Activated T-helper 1 cell treated with anti-CD3 and anti-CD28 coated beads, Interleukin-12 subunit alpha, Interleukin-12 subunit beta, Interleukin-2, Interleukin-4 antibody, amounts not matched to agents 30 ng/mL and 10 ng/mL and 1 ng/mL, durations not matched to agents 14 hours and 24 hours and 36 hours (primary cell): ENCODE data around the gene MRPL37. TPM values are rescaled to one million over a fixed set of nuclear protein-coding genes. Genes with fewer than 3 reads are reported as not detected.

Experiments
- DNase-seq: peaks from one replicate; pipeline ENCODE4 v3.0.0; 2021; ENCODE audit warnings: low spot score
- H3K27ac Mint-ChIP-seq: one replicate; pipeline ENCODE4 v1.8.0; 2021; ENCODE audit warnings: mild to moderate bottlenecking, mixed read lengths
- H3K27me3 Mint-ChIP-seq: one replicate; pipeline ENCODE4 v1.8.0; 2022; ENCODE audit warnings: mild to moderate bottlenecking, moderate library complexity, mixed read lengths; ENCODE audit not compliant: insufficient read depth
- H3K36me3 Mint-ChIP-seq: one replicate; pipeline ENCODE4 v1.8.0; 2021; ENCODE audit warnings: low read depth, mixed read lengths
- H3K4me1 Mint-ChIP-seq: one replicate; pipeline ENCODE4 v1.8.0; 2021; ENCODE audit warnings: low read depth, mixed read lengths
- H3K4me3 Mint-ChIP-seq: one replicate; pipeline ENCODE4 v1.8.0; 2021; ENCODE audit warnings: mild to moderate bottlenecking, moderate library complexity, mixed read lengths
- H3K9me3 Mint-ChIP-seq: one replicate; pipeline ENCODE4 v1.8.0; 2021; ENCODE audit warnings: mixed read lengths
- intact Hi-C: fragments of 100-400 bp; cut with micrococcal nuclease; formaldehyde crosslinking; loops from one replicate; pipeline ENCODE4 v1.15.1; 2024
- total RNA-seq: library from RNA; stranded (reverse); gene quantifications from 2 replicates; pipeline ENCODE4 v1.2.3, GENCODE V29; 2022

The MRPL37 gene
- total RNA-seq, 1 donor from 2014 or later: 145 TPM

- Mint-ChIP-seq H3K9me3 (no peaks in the 10 kb centered on the region), H3K4me1 (no peaks in the 10 kb centered on the region), H3K27me3 (no peaks in the 10 kb centered on the region), H3K36me3 (peaks cover 30% of the 10 kb centered on the region), H3K4me3 (no peak overlapping the region), H3K27ac (no peak overlapping the region)
- intact Hi-C loops: no loop called here
- DNase-seq: no peak
Measured at GRCh38 chr1:54241364-54241763, 41.4 kb downstream of the MRPL37 start.

- no peaks in the 10 kb centered on the region for H3K4me1 Mint-ChIP-seq
- intact Hi-C loops: no loop called here
- no peak overlapping the region for H3K27ac Mint-ChIP-seq
- peaks cover 16% of the 10 kb centered on the region for H3K36me3 Mint-ChIP-seq
- no peak for DNase-seq
- no peaks in the 10 kb centered on the region for H3K27me3 Mint-ChIP-seq
- H3K4me3 Mint-ChIP-seq: no peak overlapping the region
- no peaks in the 10 kb centered on the region for H3K9me3 Mint-ChIP-seq
Measured at GRCh38 chr1:54243022-54243421, 43.1 kb downstream of the MRPL37 start.

- H3K27me3 Mint-ChIP-seq: no peaks in the 10 kb centered on the region
- H3K4me3 Mint-ChIP-seq: no peak overlapping the region
- H3K36me3 Mint-ChIP-seq: peaks cover 15% of the 10 kb centered on the region
- DNase-seq: no peak
- no peaks in the 10 kb centered on the region for H3K4me1 Mint-ChIP-seq
- intact Hi-C loops: no loop called here
- H3K27ac Mint-ChIP-seq: peak overlapping the region; percentile 40
- no peaks in the 10 kb centered on the region for H3K9me3 Mint-ChIP-seq
Measured at GRCh38 chr1:54244655-54245054, 44.7 kb downstream of the MRPL37 start.

- peaks cover 20% of the 10 kb centered on the region for H3K36me3 Mint-ChIP-seq
- H3K9me3 Mint-ChIP-seq: no peaks in the 10 kb centered on the region
Measured at GRCh38 chr1:54245501-54245900, 45.5 kb downstream of the MRPL37 start.

GRCh38 chr1:54246116-54246721 lies 46.3 kb downstream of the MRPL37 start:
- DNase-seq: no peak
- no peaks in the 10 kb centered on the region for H3K27me3 Mint-ChIP-seq
- intact Hi-C loops: no loop called here
- H3K36me3 Mint-ChIP-seq: peaks cover 20% of the 10 kb centered on the region
- H3K9me3 Mint-ChIP-seq: no peaks in the 10 kb centered on the region
- H3K4me3 Mint-ChIP-seq: no peak overlapping the region
- peak overlapping the region; percentile 29 for H3K27ac Mint-ChIP-seq
- H3K4me1 Mint-ChIP-seq: no peaks in the 10 kb centered on the region

More at GRCh38 chr1:54245501-54245900, 45.5 kb downstream of the MRPL37 start:
- H3K27ac Mint-ChIP-seq: no peak overlapping the region
- H3K4me3 Mint-ChIP-seq: no peak overlapping the region
- no peaks in the 10 kb centered on the region for H3K4me1 Mint-ChIP-seq
- DNase-seq: no peak
- intact Hi-C loops: no loop called here
- H3K27me3 Mint-ChIP-seq: no peaks in the 10 kb centered on the region

GRCh38 chr1:54247863-54248515 lies 48.0 kb downstream of the MRPL37 start:
- H3K27me3 Mint-ChIP-seq: no peaks in the 10 kb centered on the region
- H3K36me3 Mint-ChIP-seq: peaks cover 20% of the 10 kb centered on the region
- no peak overlapping the region for H3K4me3 Mint-ChIP-seq
- intact Hi-C loops: no loop called here
- DNase-seq: no peak
- no peak overlapping the region for H3K27ac Mint-ChIP-seq
- no peaks in the 10 kb centered on the region for H3K9me3 Mint-ChIP-seq
- H3K4me1 Mint-ChIP-seq: peaks cover 5% of the 10 kb centered on the region

- no peaks in the 10 kb centered on the region for H3K9me3 Mint-ChIP-seq
- H3K36me3 Mint-ChIP-seq: peaks cover 15% of the 10 kb centered on the region
- peaks cover 5% of the 10 kb centered on the region for H3K4me1 Mint-ChIP-seq
- intact Hi-C loops: no loop called here
- DNase-seq: no peak
- peak overlapping the region; percentile 44 for H3K27ac Mint-ChIP-seq
- H3K4me3 Mint-ChIP-seq: no peak overlapping the region
- H3K27me3 Mint-ChIP-seq: no peaks in the 10 kb centered on the region
Measured at GRCh38 chr1:54248966-54249365, 49.0 kb downstream of the MRPL37 start.

- H3K36me3 Mint-ChIP-seq: peaks cover 12% of the 10 kb centered on the region
- H3K27ac Mint-ChIP-seq: no peak overlapping the region
- no peak overlapping the region for H3K4me3 Mint-ChIP-seq
- DNase-seq: no peak
- H3K27me3 Mint-ChIP-seq: no peaks in the 10 kb centered on the region
- intact Hi-C loops: no loop called here
- peaks cover 5% of the 10 kb centered on the region for H3K4me1 Mint-ChIP-seq
- H3K9me3 Mint-ChIP-seq: no peaks in the 10 kb centered on the region
Measured at GRCh38 chr1:54249819-54250435, 50.0 kb downstream of the MRPL37 start.

- Mint-ChIP-seq H3K4me3 (no peak overlapping the region), H3K27me3 (no peaks in the 10 kb centered on the region), H3K27ac (no peak overlapping the region), H3K4me1 (peaks cover 5% of the 10 kb centered on the region), H3K36me3 (peaks cover 10% of the 10 kb centered on the region), H3K9me3 (no peaks in the 10 kb centered on the region)
- DNase-seq: no peak
- intact Hi-C loops: no loop called here
Measured at GRCh38 chr1:54250670-54251069, 50.7 kb downstream of the MRPL37 start.

GRCh38 chr1:54252371-54252936 lies 52.5 kb downstream of the MRPL37 start:
- Mint-ChIP-seq H3K27me3 (no peaks in the 10 kb centered on the region), H3K4me1 (peaks cover 5% of the 10 kb centered on the region), H3K9me3 (no peaks in the 10 kb centered on the region), H3K36me3 (peaks cover 14% of the 10 kb centered on the region), H3K27ac (peak overlapping the region; percentile 19), H3K4me3 (no peak overlapping the region)
- intact Hi-C loops: no loop called here
- DNase-seq: no peak

GRCh38 chr1:54253480-54253879 lies 53.5 kb downstream of the MRPL37 start:
- no peak overlapping the region for H3K27ac Mint-ChIP-seq

GRCh38 chr1:54254055-54254454 lies 54.1 kb downstream of the MRPL37 start:
- no peak overlapping the region for H3K4me3 Mint-ChIP-seq
- H3K36me3 Mint-ChIP-seq: peaks cover 12% of the 10 kb centered on the region
- peaks cover 5% of the 10 kb centered on the region for H3K4me1 Mint-ChIP-seq
- no peak overlapping the region for H3K27ac Mint-ChIP-seq
- intact Hi-C loops: no loop called here
- no peaks in the 10 kb centered on the region for H3K27me3 Mint-ChIP-seq
- DNase-seq: no peak
- H3K9me3 Mint-ChIP-seq: no peaks in the 10 kb centered on the region

More at GRCh38 chr1:54253480-54253879, 53.5 kb downstream of the MRPL37 start:
- no peak for DNase-seq
- no peaks in the 10 kb centered on the region for H3K27me3 Mint-ChIP-seq
- peaks cover 5% of the 10 kb centered on the region for H3K4me1 Mint-ChIP-seq
- no peaks in the 10 kb centered on the region for H3K9me3 Mint-ChIP-seq
- H3K4me3 Mint-ChIP-seq: no peak overlapping the region
- H3K36me3 Mint-ChIP-seq: peaks cover 12% of the 10 kb centered on the region
- intact Hi-C loops: no loop called here

GRCh38 chr1:54255026-54255702 lies 55.2 kb downstream of the MRPL37 start:
- no peaks in the 10 kb centered on the region for H3K9me3 Mint-ChIP-seq
- H3K27ac Mint-ChIP-seq: no peak overlapping the region
- intact Hi-C loops: no loop called here
- H3K4me3 Mint-ChIP-seq: no peak overlapping the region
- peaks cover 5% of the 10 kb centered on the region for H3K4me1 Mint-ChIP-seq
- H3K36me3 Mint-ChIP-seq: peaks cover 7% of the 10 kb centered on the region
- DNase-seq: no peak
- H3K27me3 Mint-ChIP-seq: no peaks in the 10 kb centered on the region
